Limb (tissue), 2 donors: ENCODE results near the gene GRIN3A.

ENCODE experiments used
- DNase-seq, 2 donors: peaks; one replicate each; pipeline ENCODE4 v3.0.0-alpha.2; 2016; ENCODE audit errors: extremely low spot score in 2 of 2

Gene GRIN3A

GRCh38 chr9:101706261-101706798 is 32.1 kb downstream of the GRIN3A start:
- DNase-seq, result no peak

GRCh38 chr9:101705135-101705661 is 33.2 kb downstream of the GRIN3A start:
- DNase-seq, result peak; percentile 36 to 56

- DNase-seq, result no peak
These were observed 36.2 kb downstream of the GRIN3A start for GRCh38 chr9:101702257-101702656.

GRCh38 chr9:101693546-101694336 is 44.7 kb downstream of the GRIN3A start:
- no peak for DNase-seq

GRCh38 chr9:101691657-101692056 is 46.8 kb downstream of the GRIN3A start:
- DNase-seq, result no peak

GRCh38 chr9:101689039-101689438 is 49.4 kb downstream of the GRIN3A start:
- DNase-seq, result no peak

GRCh38 chr9:101684665-101685064 is 53.8 kb downstream of the GRIN3A start:
- DNase-seq, result no peak

- DNase-seq, result no peak
These were observed 55.2 kb downstream of the GRIN3A start for GRCh38 chr9:101683236-101683635.

GRCh38 chr9:101677861-101678260 is 60.6 kb downstream of the GRIN3A start:
- no peak for DNase-seq

GRCh38 chr9:101675341-101675740 is 63.1 kb downstream of the GRIN3A start:
- no peak for DNase-seq

GRCh38 chr9:101674165-101674564 is 64.3 kb downstream of the GRIN3A start:
- DNase-seq, result no peak

- DNase-seq, result no peak
These were observed 64.8 kb downstream of the GRIN3A start for GRCh38 chr9:101673642-101674041.

- DNase-seq, result peak in 1 of 2 donors; percentile 38
These were observed 66.9 kb downstream of the GRIN3A start for GRCh38 chr9:101671567-101671966.

- DNase-seq, result no peak
These were observed 70.0 kb downstream of the GRIN3A start for GRCh38 chr9:101668421-101668820.

GRCh38 chr9:101664453-101664852 is 74.0 kb downstream of the GRIN3A start:
- DNase-seq, result no peak

GRCh38 chr9:101652601-101653175 is 85.8 kb downstream of the GRIN3A start:
- DNase-seq, result peak in 1 of 2 donors; percentile 2

GRCh38 chr9:101650142-101650541 is 88.3 kb downstream of the GRIN3A start:
- no peak for DNase-seq

GRCh38 chr9:101648493-101648892 is 90.0 kb downstream of the GRIN3A start:
- no peak for DNase-seq

GRCh38 chr9:101639785-101640665 is 98.4 kb downstream of the GRIN3A start:
- DNase-seq, result no peak

GRCh38 chr9:101639311-101639710 is 99.1 kb downstream of the GRIN3A start:
- DNase-seq, result no peak

GRCh38 chr9:101636247-101636646 is 102.2 kb downstream of the GRIN3A start:
- no peak for DNase-seq

GRCh38 chr9:101635473-101635872 is 103.0 kb downstream of the GRIN3A start:
- no peak for DNase-seq
